GM12874 (cell line): ENCODE results near the gene HDC.

Experiments used
- TF ChIP-seq, protein P1 (sequence below): IDR thresholded peaks from 2 replicates; pipeline ENCODE4 v1.5.1; 2011; ENCODE audit warnings: low read depth, mild to moderate bottlenecking, control low read depth, low read length, moderate library complexity; ENCODE audit not compliant: insufficient read depth

Gene HDC

DNA sequence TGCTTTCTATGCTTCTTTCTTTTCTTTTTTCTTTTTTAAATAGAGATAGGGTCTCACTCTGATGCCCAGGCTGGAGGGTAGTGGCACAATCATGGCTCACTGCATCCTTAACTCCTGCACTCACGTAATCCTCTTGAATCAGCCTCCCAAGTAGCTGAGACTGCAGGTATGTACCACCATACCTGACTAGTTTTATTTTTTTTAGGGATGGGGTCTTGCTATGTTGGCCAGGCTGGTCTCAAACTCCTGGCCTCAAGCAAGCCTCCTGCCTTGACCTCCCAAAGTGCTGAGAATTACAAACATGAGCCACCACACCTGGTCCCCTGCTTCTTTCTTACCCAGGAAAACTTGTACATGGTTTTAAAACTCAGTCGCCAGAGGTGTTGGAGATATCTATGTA, 24.2 kb upstream of the HDC start:
- TF ChIP-seq, protein P1, sequence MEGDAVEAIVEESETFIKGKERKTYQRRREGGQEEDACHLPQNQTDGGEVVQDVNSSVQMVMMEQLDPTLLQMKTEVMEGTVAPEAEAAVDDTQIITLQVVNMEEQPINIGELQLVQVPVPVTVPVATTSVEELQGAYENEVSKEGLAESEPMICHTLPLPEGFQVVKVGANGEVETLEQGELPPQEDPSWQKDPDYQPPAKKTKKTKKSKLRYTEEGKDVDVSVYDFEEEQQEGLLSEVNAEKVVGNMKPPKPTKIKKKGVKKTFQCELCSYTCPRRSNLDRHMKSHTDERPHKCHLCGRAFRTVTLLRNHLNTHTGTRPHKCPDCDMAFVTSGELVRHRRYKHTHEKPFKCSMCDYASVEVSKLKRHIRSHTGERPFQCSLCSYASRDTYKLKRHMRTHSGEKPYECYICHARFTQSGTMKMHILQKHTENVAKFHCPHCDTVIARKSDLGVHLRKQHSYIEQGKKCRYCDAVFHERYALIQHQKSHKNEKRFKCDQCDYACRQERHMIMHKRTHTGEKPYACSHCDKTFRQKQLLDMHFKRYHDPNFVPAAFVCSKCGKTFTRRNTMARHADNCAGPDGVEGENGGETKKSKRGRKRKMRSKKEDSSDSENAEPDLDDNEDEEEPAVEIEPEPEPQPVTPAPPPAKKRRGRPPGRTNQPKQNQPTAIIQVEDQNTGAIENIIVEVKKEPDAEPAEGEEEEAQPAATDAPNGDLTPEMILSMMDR, result no peak

DNA sequence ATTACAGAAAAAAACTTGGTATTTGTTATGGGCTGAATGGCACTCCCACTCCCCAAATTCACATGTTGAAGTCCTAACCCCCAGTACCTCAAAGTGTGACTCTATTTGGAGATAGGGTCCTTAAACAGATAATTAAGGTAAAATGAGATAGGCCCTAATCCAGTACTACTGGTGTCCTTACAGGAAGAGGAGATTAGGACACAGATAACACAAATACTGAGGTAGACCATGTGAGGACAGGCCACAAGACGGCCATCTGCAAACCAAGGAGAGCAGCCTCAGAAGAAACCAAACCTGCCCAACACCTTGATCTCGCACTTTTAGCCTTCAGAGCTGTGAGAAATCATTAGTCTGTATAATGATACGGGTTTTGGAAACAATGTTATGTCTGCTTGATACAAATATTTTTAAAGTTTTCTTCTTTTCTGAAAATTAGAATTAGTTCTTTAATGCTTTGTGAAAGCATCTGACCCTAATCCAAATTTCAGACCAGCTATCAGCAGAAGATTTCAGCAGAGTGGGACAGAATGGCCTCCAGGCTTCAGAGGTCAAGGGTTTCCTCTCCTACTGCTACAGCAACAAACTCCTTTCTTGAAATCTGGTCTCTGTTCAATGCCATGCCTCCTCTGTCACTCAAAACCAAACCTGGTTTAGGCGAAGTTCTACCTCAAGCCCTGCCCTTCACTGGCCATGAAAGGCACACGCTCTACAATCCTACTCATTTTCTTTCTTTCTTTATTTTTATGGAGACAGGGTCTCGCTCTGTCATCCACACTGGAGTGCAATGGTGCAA, 22.0 kb upstream of the HDC start:
- TF ChIP-seq, protein P1, result no peak

DNA sequence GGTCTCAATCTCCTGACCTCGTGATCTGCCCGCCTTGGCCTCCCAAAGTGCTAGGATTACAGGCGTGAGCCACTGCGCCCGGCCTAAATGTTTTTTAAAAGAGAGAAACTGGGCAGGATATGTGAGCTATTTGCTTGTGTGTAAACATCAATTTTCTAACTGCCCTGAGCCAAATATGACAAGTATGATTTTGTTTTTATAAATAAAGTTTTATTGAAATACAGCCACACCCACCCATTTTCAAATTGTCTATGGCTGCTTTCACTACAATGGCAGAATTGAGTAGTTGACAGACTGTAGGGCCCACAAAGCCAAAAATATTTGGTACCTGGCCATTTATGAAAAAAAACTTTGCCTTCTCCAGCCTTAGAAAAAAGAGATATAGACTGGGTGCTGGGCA, 15.9 kb upstream of the HDC start:
- TF ChIP-seq, protein P1, result no peak

DNA sequence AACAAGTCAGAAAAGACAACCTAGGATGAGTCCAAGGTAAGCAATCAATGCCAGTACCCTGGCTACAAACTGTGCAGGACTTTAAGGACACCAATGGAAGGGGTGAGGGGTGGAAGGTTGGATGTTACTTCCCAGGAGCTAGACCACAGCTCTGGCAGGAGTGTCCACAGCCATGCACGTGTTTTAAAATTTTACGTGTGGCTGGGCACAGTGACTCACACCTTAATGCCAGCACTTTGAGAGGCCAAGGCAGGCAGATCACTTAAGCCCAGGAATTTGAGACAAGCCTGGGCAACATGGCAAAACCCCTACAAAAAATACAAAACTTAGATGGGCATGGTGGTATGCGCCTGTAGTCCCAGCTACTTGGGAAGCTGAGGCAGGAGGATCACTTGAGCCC, 14.7 kb upstream of the HDC start:
- TF ChIP-seq, protein P1, result no peak

DNA sequence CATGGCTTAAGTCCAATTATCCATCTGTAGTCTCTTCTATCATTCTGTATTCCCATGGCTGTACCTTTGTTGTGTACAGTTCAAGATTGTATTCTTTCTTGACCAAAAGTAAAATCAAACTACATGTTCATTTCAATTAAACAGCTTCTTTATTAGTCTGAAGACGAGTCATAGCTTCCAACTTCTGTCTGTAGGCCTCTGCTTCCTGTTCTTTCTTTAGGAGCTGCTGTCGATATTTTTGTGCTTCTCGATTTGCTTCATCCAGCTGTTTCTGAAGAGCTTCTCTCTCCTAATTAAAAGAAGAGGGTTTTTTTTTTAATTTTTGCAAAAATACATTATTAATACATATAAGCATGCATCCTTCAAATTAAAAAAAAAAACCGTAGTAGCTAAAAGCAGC, 13.0 kb upstream of the HDC start:
- TF ChIP-seq, protein P1, result no peak

DNA sequence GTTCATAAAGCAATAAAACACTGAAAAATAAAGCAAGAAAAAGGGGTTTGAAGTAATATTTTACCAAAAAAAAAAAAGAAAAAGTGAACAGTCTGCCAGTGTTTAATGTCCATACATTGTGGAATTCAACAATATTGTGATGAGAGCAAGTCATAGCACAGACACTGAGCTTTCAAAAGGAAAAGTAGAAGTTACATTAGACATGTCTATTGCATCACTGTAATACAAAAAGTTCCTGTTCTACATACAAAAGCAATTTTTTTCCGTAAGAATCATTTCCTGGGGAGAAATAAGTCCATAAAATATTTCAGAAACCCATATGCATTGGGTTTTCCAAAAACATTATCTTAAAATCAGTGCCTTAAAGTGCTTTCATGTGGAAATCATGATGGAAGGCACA, 11.8 kb upstream of the HDC start:
- TF ChIP-seq, protein P1, result no peak

DNA sequence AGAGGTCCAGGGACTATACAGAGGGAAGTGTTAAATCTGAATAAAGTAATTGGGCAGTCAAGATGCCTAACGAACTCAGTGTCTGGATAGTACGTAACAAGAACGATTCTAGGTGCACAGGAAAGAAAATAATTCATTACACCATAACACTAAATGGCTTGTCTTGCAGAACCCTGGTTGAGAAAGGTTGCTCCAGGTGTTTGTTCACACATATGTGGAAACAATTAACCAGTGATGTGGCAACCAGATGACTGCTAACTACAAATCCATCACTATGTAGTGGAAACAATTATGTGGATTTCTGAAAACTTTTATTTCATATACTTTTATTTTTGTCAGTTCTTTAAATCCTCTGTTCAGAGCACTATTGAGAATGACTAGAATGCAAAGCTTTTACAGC, 10.4 kb upstream of the HDC start:
- TF ChIP-seq, protein P1, result no peak
